ENCODE data around the gene NAIF1.
"Not testable (repeated sequence)": the region's sequence is repeated elsewhere in the genome, so short reads cannot be mapped to it uniquely, and the experiment has no call there.

Gene NAIF1

GRCh38 chr9:128033609-128034008, 33.5 kb downstream of the NAIF1 start:
- no peaks in the 10 kb centered on the region for H3K9me3 ChIP-seq (ENCODE audit: control insufficient read depth in 1 of 2, low read length in 2 of 2)
- no peaks in the 10 kb centered on the region for H3K36me3 ChIP-seq (ENCODE audit: control insufficient read depth in 1 of 2, insufficient read depth in 2 of 2, low read length in 2 of 2)
- no peaks in the 10 kb centered on the region for H3K27me3 ChIP-seq (ENCODE audit: low read depth, low read length)
- no peaks in the 10 kb centered on the region for H3K4me1 ChIP-seq (ENCODE audit: control insufficient read depth in 1 of 2, insufficient read depth in 2 of 2, low read length in 2 of 2)
- H3K4me3 ChIP-seq (ENCODE audit: low read depth in 1 of 2, low read length in 2 of 2), result no peak overlapping the region
- no peak overlapping the region for H3K27ac ChIP-seq (ENCODE audit: low read length)

- Histone ChIP-seq H3K4me3 (ENCODE audit: low read depth in 1 of 2, low read length in 2 of 2) (no peak overlapping the region), H3K27me3 (ENCODE audit: low read depth, low read length) (no peaks in the 10 kb centered on the region), H3K27ac (ENCODE audit: low read length) (no peak overlapping the region), H3K4me1 (ENCODE audit: control insufficient read depth in 1 of 2, insufficient read depth in 2 of 2, low read length in 2 of 2) (no peaks in the 10 kb centered on the region), H3K9me3 (ENCODE audit: control insufficient read depth in 1 of 2, low read length in 2 of 2) (no peaks in the 10 kb centered on the region), H3K36me3 (ENCODE audit: control insufficient read depth in 1 of 2, insufficient read depth in 2 of 2, low read length in 2 of 2) (no peaks in the 10 kb centered on the region)
Observed at GRCh38 chr9:128027705-128028104, 39.4 kb downstream of the NAIF1 start.

- H3K4me1 ChIP-seq (ENCODE audit: control insufficient read depth in 1 of 2, insufficient read depth in 2 of 2, low read length in 2 of 2), result no peaks in the 10 kb centered on the region
- no peak overlapping the region for H3K4me3 ChIP-seq (ENCODE audit: low read depth in 1 of 2, low read length in 2 of 2)
- peak overlapping the region; percentile 51 for H3K27ac ChIP-seq (ENCODE audit: low read length)
- H3K36me3 ChIP-seq (ENCODE audit: control insufficient read depth in 1 of 2, insufficient read depth in 2 of 2, low read length in 2 of 2), result no peaks in the 10 kb centered on the region
- no peaks in the 10 kb centered on the region for H3K9me3 ChIP-seq (ENCODE audit: control insufficient read depth in 1 of 2, low read length in 2 of 2)
- no peaks in the 10 kb centered on the region for H3K27me3 ChIP-seq (ENCODE audit: low read depth, low read length)
Observed at GRCh38 chr9:128026773-128027541, 40.2 kb downstream of the NAIF1 start.

- Histone ChIP-seq H3K4me1 (ENCODE audit: control insufficient read depth in 1 of 2, insufficient read depth in 2 of 2, low read length in 2 of 2) (no peaks in the 10 kb centered on the region), H3K27me3 (ENCODE audit: low read depth, low read length) (no peaks in the 10 kb centered on the region), H3K9me3 (ENCODE audit: control insufficient read depth in 1 of 2, low read length in 2 of 2) (no peaks in the 10 kb centered on the region), H3K36me3 (ENCODE audit: control insufficient read depth in 1 of 2, insufficient read depth in 2 of 2, low read length in 2 of 2) (no peaks in the 10 kb centered on the region), H3K27ac (ENCODE audit: low read length) (no peak overlapping the region), H3K4me3 (ENCODE audit: low read depth in 1 of 2, low read length in 2 of 2) (no peak overlapping the region)
Observed at GRCh38 chr9:128026255-128026772, 40.8 kb downstream of the NAIF1 start.

DNA sequence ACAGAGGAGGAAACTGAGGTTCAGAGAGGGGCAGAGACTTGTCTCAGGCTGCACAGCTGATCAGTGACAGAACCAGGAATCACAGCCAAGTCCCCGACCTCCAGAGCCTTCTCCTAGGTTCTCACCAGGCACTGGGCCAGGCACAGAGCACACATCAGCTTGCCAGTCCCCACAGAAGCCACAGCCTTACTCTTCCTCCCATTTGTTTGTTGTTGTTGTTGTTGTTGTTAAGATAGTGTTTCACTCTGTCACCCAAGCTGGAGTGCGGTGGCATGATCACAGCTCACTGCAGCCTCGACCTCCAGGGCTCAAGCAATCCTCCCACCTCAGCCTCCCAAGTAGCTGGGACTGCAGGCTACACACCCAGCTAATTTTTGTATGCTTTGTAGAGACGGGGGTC, 41.4 kb downstream of the NAIF1 start:
- Histone ChIP-seq H3K27ac (ENCODE audit: low read length) (no peak overlapping the region), H3K4me1 (ENCODE audit: control insufficient read depth in 1 of 2, insufficient read depth in 2 of 2, low read length in 2 of 2) (no peaks in the 10 kb centered on the region), H3K36me3 (ENCODE audit: control insufficient read depth in 1 of 2, insufficient read depth in 2 of 2, low read length in 2 of 2) (no peaks in the 10 kb centered on the region), H3K4me3 (ENCODE audit: low read depth in 1 of 2, low read length in 2 of 2) (no peak overlapping the region), H3K9me3 (ENCODE audit: control insufficient read depth in 1 of 2, low read length in 2 of 2) (no peaks in the 10 kb centered on the region), H3K27me3 (ENCODE audit: low read depth, low read length) (no peaks in the 10 kb centered on the region)

GRCh38 chr9:128024761-128025308, 42.3 kb downstream of the NAIF1 start:
- Histone ChIP-seq H3K9me3 (ENCODE audit: control insufficient read depth in 1 of 2, low read length in 2 of 2) (no peaks in the 10 kb centered on the region), H3K4me3 (ENCODE audit: low read depth in 1 of 2, low read length in 2 of 2) (no peak overlapping the region), H3K4me1 (ENCODE audit: control insufficient read depth in 1 of 2, insufficient read depth in 2 of 2, low read length in 2 of 2) (no peaks in the 10 kb centered on the region), H3K27ac (ENCODE audit: low read length) (no peak overlapping the region), H3K36me3 (ENCODE audit: control insufficient read depth in 1 of 2, insufficient read depth in 2 of 2, low read length in 2 of 2) (no peaks in the 10 kb centered on the region), H3K27me3 (ENCODE audit: low read depth, low read length) (no peaks in the 10 kb centered on the region)

DNA sequence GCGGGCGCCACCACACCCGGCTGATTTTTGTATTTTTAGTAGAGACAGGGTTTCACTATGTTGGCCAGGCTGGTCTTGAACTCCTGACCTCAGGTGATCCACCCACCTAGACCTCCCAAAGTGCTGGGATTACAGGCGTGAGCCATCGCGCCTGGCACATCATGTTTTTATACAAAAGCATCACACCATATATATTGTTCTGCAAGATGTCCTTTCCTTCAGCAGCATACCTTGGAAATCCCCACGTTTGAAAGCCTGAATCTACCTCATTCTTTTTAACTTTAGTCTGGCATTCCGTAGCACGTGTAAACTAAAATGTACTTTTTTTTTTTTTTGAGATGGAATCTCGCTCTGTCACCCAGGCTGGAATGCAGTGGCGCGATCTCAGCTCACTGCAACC, 43.4 kb downstream of the NAIF1 start:
- H3K27ac ChIP-seq (ENCODE audit: low read length); H3K36me3 ChIP-seq (ENCODE audit: control insufficient read depth in 1 of 2, insufficient read depth in 2 of 2, low read length in 2 of 2); H3K27me3 ChIP-seq (ENCODE audit: low read depth, low read length); H3K4me3 ChIP-seq (ENCODE audit: low read depth in 1 of 2, low read length in 2 of 2); H3K9me3 ChIP-seq (ENCODE audit: control insufficient read depth in 1 of 2, low read length in 2 of 2); H3K4me1 ChIP-seq (ENCODE audit: control insufficient read depth in 1 of 2, insufficient read depth in 2 of 2, low read length in 2 of 2): not testable (repeated sequence)

DNA sequence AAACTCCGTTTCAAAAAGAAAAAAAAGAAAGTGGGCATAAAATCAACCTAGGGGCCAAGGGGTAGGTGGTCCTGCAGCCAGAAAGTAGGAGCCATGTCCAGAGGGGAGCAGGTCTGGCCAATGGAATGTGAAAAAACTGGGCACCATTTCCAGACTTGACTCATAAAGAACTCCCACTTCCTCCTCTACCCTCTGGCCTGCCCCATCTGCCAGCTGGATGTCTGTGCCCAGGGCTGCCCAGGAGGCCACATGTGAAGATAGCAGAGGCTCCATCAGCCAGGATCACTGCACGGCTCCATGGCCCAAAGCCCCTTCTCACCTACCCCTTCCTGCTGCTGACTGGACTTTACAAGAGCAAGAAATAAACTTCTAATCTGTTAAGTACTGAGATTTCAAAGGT, 44.2 kb downstream of the NAIF1 start:
- H3K9me3 ChIP-seq (ENCODE audit: control insufficient read depth in 1 of 2, low read length in 2 of 2), result no peaks in the 10 kb centered on the region
- H3K27me3 ChIP-seq (ENCODE audit: low read depth, low read length), result no peaks in the 10 kb centered on the region
- H3K27ac ChIP-seq (ENCODE audit: low read length), result no peak overlapping the region
- H3K36me3 ChIP-seq (ENCODE audit: control insufficient read depth in 1 of 2, insufficient read depth in 2 of 2, low read length in 2 of 2), result no peaks in the 10 kb centered on the region
- no peak overlapping the region for H3K4me3 ChIP-seq (ENCODE audit: low read depth in 1 of 2, low read length in 2 of 2)
- H3K4me1 ChIP-seq (ENCODE audit: control insufficient read depth in 1 of 2, insufficient read depth in 2 of 2, low read length in 2 of 2), result no peaks in the 10 kb centered on the region

- Histone ChIP-seq H3K27me3 (ENCODE audit: low read depth, low read length) (no peaks in the 10 kb centered on the region), H3K4me1 (ENCODE audit: control insufficient read depth in 1 of 2, insufficient read depth in 2 of 2, low read length in 2 of 2) (no peaks in the 10 kb centered on the region), H3K36me3 (ENCODE audit: control insufficient read depth in 1 of 2, insufficient read depth in 2 of 2, low read length in 2 of 2) (no peaks in the 10 kb centered on the region), H3K4me3 (ENCODE audit: low read depth in 1 of 2, low read length in 2 of 2) (no peak overlapping the region), H3K9me3 (ENCODE audit: control insufficient read depth in 1 of 2, low read length in 2 of 2) (no peaks in the 10 kb centered on the region), H3K27ac (ENCODE audit: low read length) (no peak overlapping the region)
Observed at GRCh38 chr9:128021098-128021497, 46.0 kb downstream of the NAIF1 start.

DNA sequence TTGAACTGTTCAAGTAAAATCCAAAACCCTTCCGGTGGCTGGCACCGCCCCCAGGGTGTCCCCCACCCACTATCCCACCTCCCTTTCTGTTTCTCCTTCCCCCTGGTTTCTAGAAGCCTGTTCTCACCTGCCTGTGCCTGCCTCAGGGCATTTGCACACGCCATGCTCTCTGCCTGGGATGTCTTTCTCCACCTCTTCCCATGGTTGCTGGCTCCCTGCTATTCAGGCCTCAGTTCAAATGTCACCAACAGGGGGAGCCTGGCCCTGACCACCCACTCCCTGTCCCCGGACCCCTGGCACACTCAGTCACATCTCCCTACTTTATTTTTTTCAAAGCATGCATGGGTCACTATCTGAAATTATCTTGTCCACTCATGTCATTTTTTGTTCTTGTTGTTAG, 46.4 kb downstream of the NAIF1 start:
- Histone ChIP-seq H3K4me3 (ENCODE audit: low read depth in 1 of 2, low read length in 2 of 2) (no peak overlapping the region), H3K9me3 (ENCODE audit: control insufficient read depth in 1 of 2, low read length in 2 of 2) (no peaks in the 10 kb centered on the region), H3K27ac (ENCODE audit: low read length) (no peak overlapping the region), H3K36me3 (ENCODE audit: control insufficient read depth in 1 of 2, insufficient read depth in 2 of 2, low read length in 2 of 2) (no peaks in the 10 kb centered on the region), H3K4me1 (ENCODE audit: control insufficient read depth in 1 of 2, insufficient read depth in 2 of 2, low read length in 2 of 2) (no peaks in the 10 kb centered on the region), H3K27me3 (ENCODE audit: low read depth, low read length) (no peaks in the 10 kb centered on the region)

- Histone ChIP-seq H3K27me3 (ENCODE audit: low read depth, low read length) (no peaks in the 10 kb centered on the region), H3K4me1 (ENCODE audit: control insufficient read depth in 1 of 2, insufficient read depth in 2 of 2, low read length in 2 of 2) (no peaks in the 10 kb centered on the region), H3K4me3 (ENCODE audit: low read depth in 1 of 2, low read length in 2 of 2) (no peak overlapping the region), H3K36me3 (ENCODE audit: control insufficient read depth in 1 of 2, insufficient read depth in 2 of 2, low read length in 2 of 2) (no peaks in the 10 kb centered on the region), H3K27ac (ENCODE audit: low read length) (no peak overlapping the region), H3K9me3 (ENCODE audit: control insufficient read depth in 1 of 2, low read length in 2 of 2) (no peaks in the 10 kb centered on the region)
Observed at GRCh38 chr9:128015696-128016095, 51.4 kb downstream of the NAIF1 start.
